Measurements from ENCODE around the gene SIGLECL1. TPM values are rescaled to one million over a fixed set of nuclear protein-coding genes. Genes with fewer than 3 reads are reported as not detected.

Gene SIGLECL1
- total RNA-seq = not detected
- polyA plus RNA-seq (ENCODE audit: insufficient read depth, low read depth, low replicate concordance) = not detected
- long read RNA-seq, donor 1 = 0 reads
- long read RNA-seq, donor 2 = 0 reads
- long read RNA-seq, donor 3 = 0 reads
- long read RNA-seq, donor 4 = 0 reads
- long read RNA-seq, donor 5 = 0 reads
- long read RNA-seq, donor 6 = 0 reads
- long read RNA-seq, donor 7 = 0 reads
- long read RNA-seq, donor 8 = 0 reads
- long read RNA-seq, donor 9 = 0 reads
- long read RNA-seq, donor 10 = 0 reads

DNA sequence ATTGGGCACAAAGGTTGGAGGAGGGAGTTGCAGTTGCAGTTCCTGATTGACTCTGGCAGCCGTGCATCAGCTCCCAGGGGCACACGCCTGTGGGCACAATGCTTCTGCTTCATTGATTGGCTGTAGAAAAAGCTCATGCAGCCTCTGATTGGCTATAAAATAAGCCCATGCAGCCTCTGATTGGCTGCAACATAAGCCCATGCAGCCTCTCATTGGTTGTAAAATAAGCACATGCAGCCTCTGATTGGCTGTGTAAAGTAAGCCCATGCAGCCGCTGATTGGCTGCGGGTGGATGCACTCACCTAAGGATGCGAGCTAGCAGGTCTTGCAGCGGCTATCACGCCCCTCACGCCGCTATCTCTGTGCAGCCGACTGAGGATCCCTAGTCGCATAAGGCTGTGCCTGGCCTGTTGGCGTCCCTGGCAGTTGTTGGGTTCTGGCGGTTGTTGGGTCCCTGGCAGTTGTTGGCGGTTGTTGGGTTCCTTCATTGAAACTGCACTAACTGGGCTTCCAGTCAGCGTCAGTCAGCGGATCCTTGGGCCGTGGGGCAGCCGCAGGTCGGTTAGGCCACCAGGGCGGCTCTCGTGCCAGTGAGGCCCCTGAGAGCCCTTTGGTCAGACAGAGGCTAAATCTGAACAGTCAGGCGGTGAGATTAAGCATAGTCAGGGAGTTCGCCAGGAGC lies at the start of gene SIGLECL1:
SIGLECL1 (plus strand) TSS at position 295 of the 682 bp plus-strand sequence. CDS start 12,993 bp downstream, outside the sequence.
- intact Hi-C loops (cut with DNase I) = no loop called here
- TF ChIP-seq, protein P1, sequence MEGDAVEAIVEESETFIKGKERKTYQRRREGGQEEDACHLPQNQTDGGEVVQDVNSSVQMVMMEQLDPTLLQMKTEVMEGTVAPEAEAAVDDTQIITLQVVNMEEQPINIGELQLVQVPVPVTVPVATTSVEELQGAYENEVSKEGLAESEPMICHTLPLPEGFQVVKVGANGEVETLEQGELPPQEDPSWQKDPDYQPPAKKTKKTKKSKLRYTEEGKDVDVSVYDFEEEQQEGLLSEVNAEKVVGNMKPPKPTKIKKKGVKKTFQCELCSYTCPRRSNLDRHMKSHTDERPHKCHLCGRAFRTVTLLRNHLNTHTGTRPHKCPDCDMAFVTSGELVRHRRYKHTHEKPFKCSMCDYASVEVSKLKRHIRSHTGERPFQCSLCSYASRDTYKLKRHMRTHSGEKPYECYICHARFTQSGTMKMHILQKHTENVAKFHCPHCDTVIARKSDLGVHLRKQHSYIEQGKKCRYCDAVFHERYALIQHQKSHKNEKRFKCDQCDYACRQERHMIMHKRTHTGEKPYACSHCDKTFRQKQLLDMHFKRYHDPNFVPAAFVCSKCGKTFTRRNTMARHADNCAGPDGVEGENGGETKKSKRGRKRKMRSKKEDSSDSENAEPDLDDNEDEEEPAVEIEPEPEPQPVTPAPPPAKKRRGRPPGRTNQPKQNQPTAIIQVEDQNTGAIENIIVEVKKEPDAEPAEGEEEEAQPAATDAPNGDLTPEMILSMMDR (IDR thresholded peaks at IDR 0.05; ENCODE audit: borderline replicate concordance, extremely low read depth, insufficient read depth) = no peak
- DNase-seq (no peak), FAIRE-seq (no peak)
- H3K36me3 ChIP-seq (ENCODE audit: control insufficient read depth in 2 of 3, insufficient read depth in 3 of 3, low read length in 3 of 3) = no peaks in the 10 kb centered on the region
- H3K9ac ChIP-seq (ENCODE audit: low read length in 3 of 3) = no peak within 1 kb of the TSS
- H3K4me3 ChIP-seq (ENCODE audit: low read length in 3 of 3) = no peak within 1 kb of the TSS
- H3K27ac ChIP-seq (ENCODE audit: low read depth in 2 of 2, low read length in 2 of 2) = no peak within 1 kb of the TSS
- H3K9me3 ChIP-seq (ENCODE audit: control insufficient read depth in 2 of 3, insufficient read depth in 1 of 3, low read length in 3 of 3) = no peaks in the 10 kb centered on the region
- H3K27me3 ChIP-seq (ENCODE audit: control insufficient read depth, insufficient read depth, low read length) = no peaks in the 10 kb centered on the region
- no peaks in the 10 kb centered on the region for H3K4me1 ChIP-seq (ENCODE audit: control insufficient read depth in 2 of 3, insufficient read depth in 2 of 3, low read depth in 1 of 3, low read length in 3 of 3)

DNA sequence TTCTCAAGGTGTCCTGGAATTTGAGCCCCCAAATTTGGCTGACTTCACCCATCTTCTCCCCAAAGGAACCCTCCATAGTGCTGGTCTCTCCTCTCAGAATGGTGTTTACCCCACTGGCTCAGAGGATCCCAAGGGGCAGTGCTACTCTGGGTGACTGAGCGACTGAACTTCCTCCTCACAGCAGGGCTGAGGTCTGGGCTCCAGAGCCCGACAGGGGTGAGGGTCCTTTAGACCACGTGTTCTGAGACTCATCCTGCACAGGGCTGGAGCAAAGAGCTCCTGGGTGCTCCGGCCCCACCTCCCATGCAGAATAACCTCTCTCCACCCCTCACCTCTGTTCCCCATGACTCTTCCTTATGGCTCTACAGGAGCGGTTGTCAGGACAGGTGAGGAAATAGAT lies 49.2 kb upstream of the SIGLECL1 start:
- no peak for DNase-seq
- no peaks in the 10 kb centered on the region for H3K27me3 ChIP-seq (ENCODE audit: control insufficient read depth, insufficient read depth, low read length)
- no peaks in the 10 kb centered on the region for H3K36me3 ChIP-seq (ENCODE audit: control insufficient read depth in 2 of 3, insufficient read depth in 3 of 3, low read length in 3 of 3)
- no peak overlapping the region for H3K9ac ChIP-seq (ENCODE audit: low read length in 3 of 3)
- intact Hi-C loops (cut with DNase I) = no loop called here
- no peaks in the 10 kb centered on the region for H3K4me1 ChIP-seq (ENCODE audit: control insufficient read depth in 2 of 3, insufficient read depth in 2 of 3, low read depth in 1 of 3, low read length in 3 of 3)
- TF ChIP-seq, protein P1 (IDR thresholded peaks at IDR 0.05; ENCODE audit: borderline replicate concordance, extremely low read depth, insufficient read depth) = no peak
- H3K4me3 ChIP-seq (ENCODE audit: low read length in 3 of 3) = no peak overlapping the region
- H3K9me3 ChIP-seq (ENCODE audit: control insufficient read depth in 2 of 3, insufficient read depth in 1 of 3, low read length in 3 of 3) = no peaks in the 10 kb centered on the region
- no peak overlapping the region for H3K27ac ChIP-seq (ENCODE audit: low read depth in 2 of 2, low read length in 2 of 2)
- FAIRE-seq = no peak

DNA sequence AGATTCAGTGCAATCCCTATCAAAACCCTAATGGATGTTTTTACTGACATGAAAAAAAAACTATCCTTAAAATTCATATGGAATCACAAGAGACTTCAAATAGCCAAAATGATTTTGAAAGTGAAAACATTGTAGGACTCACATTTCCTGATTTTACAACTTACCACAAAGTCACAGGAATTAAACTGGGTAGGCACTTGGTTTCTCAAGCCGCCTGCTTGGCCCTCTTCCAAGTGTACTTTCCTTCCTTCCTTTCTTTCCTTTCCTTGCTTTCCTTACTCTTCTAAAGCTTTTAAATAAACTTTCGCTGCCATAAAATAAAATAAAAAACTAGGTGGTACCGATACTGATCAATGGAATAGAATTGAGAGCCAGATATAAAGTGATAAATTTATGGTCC lies 47.0 kb upstream of the SIGLECL1 start:
- no peak for FAIRE-seq

More for the DNA sequence above, 47.0 kb upstream of the SIGLECL1 start:
- Histone ChIP-seq H3K27ac (ENCODE audit: low read depth in 2 of 2, low read length in 2 of 2) (no peak overlapping the region), H3K4me1 (ENCODE audit: control insufficient read depth in 2 of 3, insufficient read depth in 2 of 3, low read depth in 1 of 3, low read length in 3 of 3) (no peaks in the 10 kb centered on the region), H3K4me3 (ENCODE audit: low read length in 3 of 3) (no peak overlapping the region), H3K9ac (ENCODE audit: low read length in 3 of 3) (no peak overlapping the region), H3K36me3 (ENCODE audit: control insufficient read depth in 2 of 3, insufficient read depth in 3 of 3, low read length in 3 of 3) (no peaks in the 10 kb centered on the region), H3K9me3 (ENCODE audit: control insufficient read depth in 2 of 3, insufficient read depth in 1 of 3, low read length in 3 of 3) (no peaks in the 10 kb centered on the region), H3K27me3 (ENCODE audit: control insufficient read depth, insufficient read depth, low read length) (no peaks in the 10 kb centered on the region)
- TF ChIP-seq, protein P1 (IDR thresholded peaks at IDR 0.05; ENCODE audit: borderline replicate concordance, extremely low read depth, insufficient read depth) = no peak
- intact Hi-C loops (cut with DNase I) = no loop called here
- DNase-seq = no peak
